ENCODE data around the gene ARHGAP24. TPM values are rescaled to one million over a fixed set of nuclear protein-coding genes. Genes with fewer than 3 reads are reported as not detected.

ARHGAP24 gene
- total RNA-seq, 1 donor from 2014 or later = not detected

- intact Hi-C loops (cut with micrococcal nuclease) = no loop called here
Measured at GRCh38 chr4:85577307-85577706, 102.4 kb downstream of the ARHGAP24 start.

DNA sequence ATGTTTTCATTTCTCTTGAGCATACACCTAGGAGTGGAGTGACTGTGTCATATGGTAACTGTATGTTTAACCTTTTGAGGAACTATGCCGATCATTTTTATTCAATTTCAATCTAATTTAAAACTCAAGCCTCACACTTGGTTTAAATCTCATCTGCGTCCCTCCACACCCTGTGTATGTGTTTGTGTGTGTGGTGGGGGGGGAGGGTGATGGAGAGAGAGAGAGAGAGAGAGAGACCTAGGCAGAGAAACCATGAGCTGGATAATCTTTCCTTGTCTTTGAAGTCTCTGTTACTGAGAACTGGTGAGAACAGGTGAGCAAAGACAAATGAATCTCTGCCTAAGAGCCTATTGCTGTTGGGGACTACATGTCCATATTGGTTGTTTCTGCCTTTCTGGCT is 105.0 kb downstream of the ARHGAP24 start:
- intact Hi-C loops (cut with micrococcal nuclease) = no loop called here

DNA sequence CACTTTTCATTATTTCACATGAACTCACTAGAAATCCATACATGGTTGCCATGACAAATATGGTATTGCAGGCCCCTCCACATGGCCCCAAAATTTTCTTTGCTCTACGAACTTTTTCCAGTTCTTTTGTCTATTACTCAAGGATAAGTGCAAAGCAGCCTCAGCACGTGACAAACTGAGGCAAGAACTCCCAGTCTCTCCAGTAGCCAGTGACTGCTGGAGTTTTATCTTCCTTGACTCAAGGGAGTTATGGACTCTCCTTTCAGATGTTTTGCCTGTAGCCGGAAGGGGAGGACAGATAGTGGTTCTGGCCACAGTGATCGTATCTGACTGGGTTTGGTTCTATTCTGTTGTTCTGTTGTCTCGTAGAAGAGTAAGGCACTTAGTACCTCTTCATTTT is 105.5 kb downstream of the ARHGAP24 start:
- intact Hi-C loops (cut with micrococcal nuclease) = no loop called here

DNA sequence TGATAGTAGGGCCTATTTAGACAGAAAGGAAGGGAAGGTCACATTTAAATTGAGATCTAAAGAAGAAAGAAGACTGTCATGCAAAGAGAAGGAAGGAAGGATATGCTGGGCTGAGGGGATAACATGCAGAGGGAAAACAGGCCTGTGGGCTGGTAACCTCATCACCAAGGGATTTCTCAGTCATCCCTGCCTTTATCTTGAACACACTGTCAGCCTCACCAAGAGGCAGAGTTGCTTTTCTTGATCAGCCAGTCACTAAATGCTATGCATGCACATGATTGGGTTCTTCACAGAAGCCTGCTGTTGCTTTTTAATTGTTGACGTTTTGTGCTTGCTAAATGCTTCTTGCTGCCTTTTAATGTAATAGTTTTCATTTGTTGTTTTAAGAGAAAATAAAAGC is 113.0 kb downstream of the ARHGAP24 start:
- intact Hi-C loops (cut with micrococcal nuclease) = no loop called here

DNA sequence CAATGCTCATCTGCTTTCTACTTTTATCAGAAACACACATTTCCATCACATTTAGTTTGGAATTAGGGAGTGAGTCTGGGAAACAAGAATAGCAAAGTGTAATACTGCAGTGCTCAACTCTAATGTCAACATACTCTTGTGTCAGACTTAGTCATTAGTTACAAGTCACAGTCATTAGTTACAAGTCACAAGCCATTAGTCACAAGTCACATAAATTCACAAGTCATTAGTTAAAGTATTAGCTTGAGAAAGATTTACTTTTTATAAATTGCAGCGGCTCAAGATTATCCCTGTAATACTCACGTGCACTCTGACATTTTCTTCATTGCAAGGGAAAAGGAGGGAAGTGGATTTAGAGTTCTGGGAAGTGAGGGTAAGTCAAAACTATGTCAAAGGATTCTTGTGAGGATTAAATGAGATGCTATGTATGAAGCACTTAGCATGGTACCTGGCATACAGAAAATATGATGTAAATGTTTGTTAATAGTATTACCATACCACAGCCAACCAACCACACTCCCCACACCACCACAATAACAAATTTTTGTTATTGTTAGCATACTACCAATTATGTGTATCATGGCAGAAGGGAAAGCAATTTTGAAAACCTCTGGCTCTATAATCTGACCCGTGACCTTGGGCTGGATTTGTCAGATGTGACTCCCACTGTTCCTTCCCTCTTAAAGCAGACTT is 116.6 kb downstream of the ARHGAP24 start:
- intact Hi-C loops (cut with micrococcal nuclease) = no loop called here

DNA sequence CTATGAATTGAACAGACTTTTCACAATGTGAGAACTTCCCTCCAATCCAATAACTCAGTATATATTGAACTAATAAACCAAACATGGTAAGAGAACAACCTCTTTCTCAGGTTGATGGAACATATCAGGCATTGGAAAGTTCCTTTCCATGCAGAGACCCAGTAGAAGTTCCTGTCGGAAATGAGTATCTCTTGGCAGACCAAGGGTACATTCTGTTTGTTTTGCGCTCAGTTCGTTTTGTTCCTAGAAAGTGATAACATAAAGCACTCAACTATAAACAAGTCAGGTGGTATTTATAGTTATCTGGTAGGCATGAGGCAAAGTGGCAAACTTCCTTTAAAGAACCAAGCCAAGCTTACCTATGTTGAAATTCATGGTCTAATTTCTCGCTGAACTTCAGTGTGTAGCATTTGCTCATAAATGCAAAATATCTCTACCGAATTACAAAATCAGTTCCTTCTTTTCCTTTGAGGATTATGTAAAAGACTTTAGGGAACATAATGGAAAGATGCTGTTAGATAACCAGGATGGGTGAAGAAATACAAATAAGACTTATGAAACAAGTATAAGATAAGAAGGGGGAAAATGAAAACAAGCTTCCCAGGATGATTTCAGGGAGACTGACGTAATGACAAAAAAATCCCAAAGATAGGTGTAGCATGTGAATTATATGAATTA is 120.3 kb downstream of the ARHGAP24 start:
- intact Hi-C loops (cut with micrococcal nuclease) = no loop called here

GRCh38 chr4:85595796-85596559 is 121.0 kb downstream of the ARHGAP24 start:
- intact Hi-C loops (cut with micrococcal nuclease) = no loop called here

GRCh38 chr4:85598936-85599335 is 124.0 kb downstream of the ARHGAP24 start:
- intact Hi-C loops (cut with micrococcal nuclease) = no loop called here

DNA sequence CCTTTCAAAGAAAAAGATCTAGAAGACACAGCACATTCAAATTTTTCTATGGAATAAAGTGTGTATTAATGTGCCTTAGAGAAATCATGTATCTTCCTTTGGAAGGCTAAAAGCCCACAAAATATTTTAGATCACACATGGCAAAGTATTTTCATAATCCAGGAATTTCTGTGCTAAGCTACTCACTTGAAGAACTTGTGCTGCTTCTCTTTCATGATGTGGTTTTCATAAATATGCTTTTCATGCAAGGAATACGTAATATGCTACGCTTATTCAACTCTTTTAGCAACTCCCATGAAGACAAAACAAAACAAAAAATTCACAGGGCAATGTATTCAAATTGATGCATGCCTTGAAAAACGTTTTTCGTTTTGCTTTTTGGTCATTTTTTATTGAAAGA is 125.6 kb downstream of the ARHGAP24 start:
- intact Hi-C loops (cut with micrococcal nuclease) = no loop called here

DNA sequence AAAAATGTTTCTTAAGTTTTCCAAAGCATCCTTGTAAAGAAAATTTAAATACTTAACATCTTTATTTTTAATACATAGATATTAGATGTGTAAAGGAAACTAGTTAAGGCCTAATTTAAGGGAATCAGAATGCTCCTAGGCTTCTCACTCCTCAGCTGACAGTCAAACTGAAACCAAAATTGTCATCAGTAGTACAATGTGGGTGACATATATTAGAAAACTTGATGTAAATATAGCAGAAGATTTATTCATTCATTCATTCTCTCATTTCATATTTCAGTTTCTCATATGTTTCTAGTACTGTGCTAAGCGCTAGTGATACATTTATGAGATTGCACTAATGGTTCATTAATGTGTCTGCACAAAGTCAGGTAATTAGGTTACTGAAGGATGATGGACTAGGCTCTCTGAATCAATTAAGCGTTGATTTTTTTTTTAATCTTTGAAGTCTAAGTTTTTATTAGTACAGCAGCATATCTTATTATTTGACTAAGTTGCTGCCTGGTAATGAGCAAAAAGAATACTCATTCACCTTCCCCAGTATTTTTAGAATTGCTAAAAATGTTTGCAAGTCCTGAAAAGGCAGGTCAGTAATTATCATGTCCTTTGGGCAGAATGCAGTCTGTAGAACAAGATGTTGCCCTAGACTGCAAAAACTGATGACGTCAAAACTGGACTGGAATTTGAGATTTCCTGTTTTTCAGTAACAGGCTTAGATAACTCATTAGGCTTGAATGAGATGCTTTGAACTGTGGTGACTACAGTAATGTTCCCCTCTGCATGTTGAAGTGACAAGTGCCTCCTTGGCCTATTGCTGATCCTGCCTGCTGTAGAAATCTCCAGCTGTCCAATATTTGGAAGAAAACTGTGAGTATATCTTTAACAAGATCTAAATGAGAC is 128.7 kb downstream of the ARHGAP24 start:
- intact Hi-C loops (cut with micrococcal nuclease) = no loop called here

DNA sequence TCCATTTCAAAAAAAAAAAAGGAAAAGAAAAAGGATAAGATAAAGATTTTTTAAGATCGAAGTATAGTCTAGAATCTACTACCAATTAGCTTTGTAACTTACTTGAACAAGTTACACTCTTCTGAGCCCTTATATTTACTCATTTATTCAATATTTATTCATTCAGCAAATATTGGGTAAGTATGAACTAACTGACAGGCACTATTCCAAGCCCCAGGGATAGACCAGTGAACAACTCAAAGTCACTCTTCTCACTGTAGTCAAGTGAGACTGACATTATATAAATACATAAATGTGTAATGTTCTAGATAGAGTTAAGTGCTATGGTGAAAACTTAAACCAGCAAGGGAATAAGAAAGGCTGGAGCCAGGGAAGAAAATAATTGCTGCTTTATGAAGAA is 131.6 kb downstream of the ARHGAP24 start:
- intact Hi-C loops (cut with micrococcal nuclease) = no loop called here

DNA sequence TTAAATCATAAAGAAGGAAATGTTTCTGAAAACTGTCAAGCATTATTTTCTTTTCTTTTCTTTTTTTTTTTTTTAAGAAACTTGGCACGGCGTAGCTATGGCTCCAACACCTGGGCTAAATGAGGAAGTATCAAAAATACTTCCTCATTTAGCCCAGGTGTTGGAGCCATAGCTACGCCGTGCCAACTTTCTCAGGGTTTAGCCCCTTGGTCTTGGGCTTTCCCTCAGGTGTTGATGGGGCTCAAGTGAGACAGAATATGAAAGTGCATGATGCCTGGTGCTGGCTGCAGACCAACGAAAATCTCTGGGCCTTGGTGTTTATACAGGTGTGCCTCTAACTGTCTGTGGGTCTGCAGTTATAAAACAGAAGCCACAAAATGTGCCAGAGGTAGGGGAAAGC is 132.7 kb downstream of the ARHGAP24 start:
- intact Hi-C loops (cut with micrococcal nuclease) = no loop called here

DNA sequence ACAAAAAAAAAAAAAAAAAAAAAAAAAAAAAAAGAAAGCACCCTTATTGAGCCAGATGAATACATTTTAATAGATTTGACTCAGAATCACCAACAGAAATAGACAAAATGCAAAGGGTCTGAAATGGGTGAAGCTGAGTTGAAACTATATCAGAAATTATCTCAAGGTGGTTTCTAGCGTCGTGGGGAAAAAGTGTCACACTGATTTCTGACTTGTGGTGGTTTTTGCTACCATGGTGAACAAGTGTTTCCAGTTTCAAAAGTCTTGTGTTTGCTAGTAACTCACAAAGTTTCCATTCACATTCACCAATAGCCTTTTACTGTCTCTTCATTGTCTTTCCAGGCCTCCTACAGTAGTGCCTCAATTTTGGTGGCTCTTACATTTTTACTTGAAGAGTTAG is 135.5 kb downstream of the ARHGAP24 start:
- intact Hi-C loops (cut with micrococcal nuclease) = no loop called here

DNA sequence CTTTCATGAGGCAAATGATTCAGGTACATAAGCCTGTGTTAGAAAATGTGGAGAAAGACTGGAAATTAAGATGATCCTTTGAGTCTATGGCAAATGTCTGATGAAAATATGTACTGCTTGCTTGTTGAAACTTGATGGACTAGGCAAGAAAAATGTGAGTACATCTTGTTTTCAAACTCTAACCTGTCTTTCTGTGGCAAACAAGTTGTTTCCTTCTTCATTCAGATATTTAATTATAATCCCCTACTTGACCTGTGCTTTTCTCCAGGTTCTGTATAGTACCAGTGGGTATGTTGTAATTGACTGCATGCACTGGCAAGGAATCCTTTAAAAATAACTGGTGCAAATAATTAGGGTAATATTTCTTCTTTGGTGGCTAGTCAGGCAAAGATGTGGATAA is 136.7 kb downstream of the ARHGAP24 start:
- intact Hi-C loops (cut with micrococcal nuclease) = no loop called here

DNA sequence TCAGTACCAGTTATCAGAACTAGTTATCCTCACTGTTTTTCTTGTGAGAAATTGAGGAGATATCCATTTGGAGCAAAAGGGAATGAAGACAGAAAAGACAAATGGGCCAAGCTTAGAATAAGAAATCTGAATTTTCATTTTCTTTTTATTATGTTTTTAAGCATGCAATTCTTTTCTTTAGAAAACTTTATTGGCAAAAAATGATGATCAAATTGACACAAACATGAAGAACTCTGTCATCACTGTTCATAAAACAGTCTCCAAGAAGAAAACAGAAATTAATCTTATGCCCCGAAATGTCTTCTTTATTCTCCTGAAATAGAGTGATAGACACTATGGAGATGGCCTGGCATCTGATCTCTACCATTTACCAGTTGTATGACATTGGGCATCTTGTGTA is 139.0 kb downstream of the ARHGAP24 start:
- intact Hi-C loops (cut with micrococcal nuclease) = no loop called here

GRCh38 chr4:85615952-85616351 is 141.0 kb downstream of the ARHGAP24 start:
- intact Hi-C loops (cut with micrococcal nuclease) = no loop called here

- intact Hi-C loops (cut with micrococcal nuclease) = no loop called here
Measured at GRCh38 chr4:85617202-85617601, 142.3 kb downstream of the ARHGAP24 start.

DNA sequence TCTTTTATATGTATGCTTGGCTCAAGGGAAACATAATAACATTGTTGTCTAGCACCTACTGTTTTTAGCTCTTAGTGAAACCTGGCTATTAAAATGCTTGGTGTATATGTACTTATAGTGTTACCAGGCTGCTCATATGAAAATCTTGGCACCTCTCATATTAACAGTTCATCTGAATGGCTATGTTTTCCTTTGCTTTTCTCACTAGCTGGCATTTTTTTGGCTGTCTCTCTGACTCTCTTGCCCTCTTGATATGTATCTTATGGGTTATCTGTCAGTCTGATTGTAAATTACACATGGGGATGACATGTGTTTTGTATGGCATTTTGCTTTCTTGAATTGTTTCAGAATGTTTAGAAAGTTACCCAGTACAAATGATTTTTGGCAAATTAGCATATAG is 158.0 kb downstream of the ARHGAP24 start:
- intact Hi-C loops (cut with micrococcal nuclease) = no loop called here

GRCh38 chr4:85637778-85638177 is 162.8 kb downstream of the ARHGAP24 start:
- intact Hi-C loops (cut with micrococcal nuclease) = no loop called here

GRCh38 chr4:85639946-85640345 is 165.0 kb downstream of the ARHGAP24 start:
- intact Hi-C loops (cut with micrococcal nuclease) = no loop called here

GRCh38 chr4:85642356-85643100 is 167.6 kb downstream of the ARHGAP24 start:
- intact Hi-C loops (cut with micrococcal nuclease) = no loop called here
